Stimulated activated CD8-positive, alpha-beta memory T cell treated with anti-CD3 and anti-CD28 coated beads, Interleukin-4, amount 100 ng/mL, for 48 hours (primary cell): ENCODE results near the gene ATG101.

Experiments
- DNase-seq: peaks from one replicate; pipeline ENCODE4 v3.0.0-alpha.2; 2020

Gene ATG101

DNA sequence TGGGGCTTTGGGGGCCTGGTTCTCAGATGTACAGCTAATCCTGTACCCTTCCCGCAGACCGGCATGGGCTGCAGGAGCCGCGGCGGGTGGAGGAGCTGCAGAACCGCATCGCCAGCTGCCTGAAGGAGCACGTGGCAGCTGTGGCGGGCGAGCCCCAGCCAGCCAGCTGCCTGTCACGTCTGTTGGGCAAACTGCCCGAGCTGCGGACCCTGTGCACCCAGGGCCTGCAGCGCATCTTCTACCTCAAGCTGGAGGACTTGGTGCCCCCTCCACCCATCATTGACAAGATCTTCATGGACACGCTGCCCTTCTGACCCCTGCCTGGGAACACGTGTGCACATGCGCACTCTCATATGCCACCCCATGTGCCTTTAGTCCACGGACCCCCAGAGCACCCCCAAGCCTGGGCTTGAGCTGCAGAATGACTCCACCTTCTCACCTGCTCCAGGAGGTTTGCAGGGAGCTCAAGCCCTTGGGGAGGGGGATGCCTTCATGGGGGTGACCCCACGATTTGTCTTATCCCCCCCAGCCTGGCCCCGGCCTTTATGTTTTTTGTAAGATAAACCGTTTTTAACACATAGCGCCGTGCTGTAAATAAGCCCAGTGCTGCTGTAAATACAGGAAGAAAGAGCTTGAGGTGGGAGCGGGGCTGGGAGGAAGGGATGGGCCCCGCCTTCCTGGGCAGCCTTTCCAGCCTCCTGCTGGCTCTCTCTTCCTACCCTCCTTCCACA, 11.0 kb upstream of the ATG101 start:
- no peak for DNase-seq

DNA sequence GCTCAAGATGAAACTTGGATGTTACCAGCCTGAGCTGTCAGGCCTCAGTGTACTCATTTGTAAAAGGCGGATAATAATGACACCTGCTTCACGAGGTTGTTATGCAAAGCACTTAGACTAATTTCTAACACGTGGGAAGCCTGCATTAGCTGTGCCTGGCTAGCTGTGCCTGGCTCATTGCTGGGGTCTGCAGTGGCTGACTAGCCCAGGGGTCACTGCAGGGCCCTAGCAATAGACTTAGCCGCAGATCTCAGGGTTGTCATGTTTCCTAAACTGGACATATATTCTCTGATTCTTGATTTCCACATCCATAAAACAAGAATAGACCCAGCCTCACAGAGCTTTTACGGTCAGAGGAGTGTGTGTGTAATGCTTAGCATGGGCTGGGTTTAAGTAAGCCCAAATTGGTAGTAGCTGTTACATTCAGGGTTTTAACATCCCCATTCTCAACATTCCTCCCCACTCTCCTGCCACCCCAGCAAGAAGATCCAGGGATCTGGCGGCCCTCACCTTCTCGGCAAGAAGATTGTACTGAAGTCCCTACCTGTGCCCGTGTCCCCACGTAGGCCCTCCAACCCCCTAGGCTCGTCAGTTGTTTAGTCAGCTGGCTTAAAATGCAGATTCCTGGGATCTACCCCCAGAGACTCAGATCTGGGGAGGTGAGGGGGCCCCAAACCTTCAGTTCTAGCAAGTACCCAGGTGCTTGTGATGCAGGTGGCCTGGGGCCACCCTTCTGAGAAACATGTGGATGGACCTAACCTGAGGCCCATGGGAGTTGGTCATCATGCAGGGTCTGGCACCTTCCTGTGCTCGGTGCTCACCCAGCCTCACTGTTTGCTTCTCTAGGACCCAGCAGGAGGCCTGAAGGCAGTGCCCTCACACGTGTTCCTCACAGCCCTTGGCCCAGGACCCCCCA, 9.9 kb upstream of the ATG101 start:
- DNase-seq: no peak

DNA sequence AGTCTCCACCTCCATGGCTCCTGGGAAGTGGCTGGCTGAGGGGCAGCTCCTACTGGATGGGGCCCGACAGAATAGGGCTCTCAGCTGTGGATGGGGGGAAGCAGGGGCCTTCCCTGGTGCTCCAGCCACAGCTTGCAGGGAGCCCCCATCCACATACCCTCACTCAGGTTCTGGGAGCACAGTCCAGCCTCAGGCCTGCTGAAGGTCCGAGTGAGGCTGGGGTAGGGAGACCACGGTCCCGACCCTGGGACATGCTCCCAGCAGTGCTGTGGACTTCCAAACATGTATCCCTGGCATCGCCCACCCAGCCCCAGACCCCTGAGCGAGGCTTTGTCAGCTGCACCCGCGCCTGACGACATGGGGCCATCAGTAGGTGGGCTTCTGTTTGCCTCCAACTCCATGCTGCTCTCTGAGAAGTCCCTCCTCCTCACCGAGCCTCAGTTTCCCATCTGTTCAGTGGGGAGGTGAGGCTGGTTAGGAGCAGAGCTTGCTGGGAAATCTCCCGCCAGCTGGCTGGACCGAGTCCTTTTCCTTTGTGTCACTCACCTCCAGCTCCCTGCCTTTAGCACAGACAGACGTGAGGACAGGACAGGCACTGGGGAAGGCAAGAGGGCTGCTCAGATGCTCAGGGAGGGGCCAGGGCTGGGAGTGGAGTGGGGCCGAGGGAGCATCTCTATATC, 9.1 kb upstream of the ATG101 start:
- DNase-seq: no peak

DNA sequence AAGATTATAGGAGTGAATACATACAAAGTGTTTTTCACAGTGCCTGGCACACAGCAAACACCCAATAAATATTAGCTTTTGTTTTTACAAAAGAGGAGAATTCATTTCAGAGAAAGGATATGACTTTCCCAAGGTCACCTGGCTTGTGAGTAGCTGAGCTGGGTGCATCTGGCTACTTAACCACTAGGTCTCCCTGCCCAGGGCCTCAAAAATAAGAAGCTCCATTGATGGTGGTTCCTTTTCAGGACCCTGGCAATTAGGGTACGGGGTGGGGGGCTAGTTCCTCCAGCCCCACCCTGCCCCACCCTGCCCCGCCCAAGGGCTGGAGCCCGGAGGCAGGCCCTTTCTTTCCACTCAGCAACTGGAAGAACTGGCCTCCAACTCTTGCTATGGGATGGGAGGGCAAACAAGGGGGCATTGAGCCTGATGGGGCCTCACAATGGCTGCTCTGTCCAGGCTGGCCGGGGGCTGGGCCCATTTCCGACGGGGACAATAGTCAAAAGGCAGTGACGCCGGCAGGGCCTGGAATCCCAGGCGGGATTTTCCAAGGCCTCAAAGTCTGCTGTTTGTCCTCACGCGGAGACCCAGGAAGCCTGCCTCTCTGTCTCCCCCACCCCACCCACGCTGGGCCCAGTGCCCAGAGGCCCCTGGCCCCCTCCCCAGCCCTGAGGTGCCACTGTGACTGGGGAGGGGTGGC, 8.2 kb upstream of the ATG101 start:
- DNase-seq: no peak

DNA sequence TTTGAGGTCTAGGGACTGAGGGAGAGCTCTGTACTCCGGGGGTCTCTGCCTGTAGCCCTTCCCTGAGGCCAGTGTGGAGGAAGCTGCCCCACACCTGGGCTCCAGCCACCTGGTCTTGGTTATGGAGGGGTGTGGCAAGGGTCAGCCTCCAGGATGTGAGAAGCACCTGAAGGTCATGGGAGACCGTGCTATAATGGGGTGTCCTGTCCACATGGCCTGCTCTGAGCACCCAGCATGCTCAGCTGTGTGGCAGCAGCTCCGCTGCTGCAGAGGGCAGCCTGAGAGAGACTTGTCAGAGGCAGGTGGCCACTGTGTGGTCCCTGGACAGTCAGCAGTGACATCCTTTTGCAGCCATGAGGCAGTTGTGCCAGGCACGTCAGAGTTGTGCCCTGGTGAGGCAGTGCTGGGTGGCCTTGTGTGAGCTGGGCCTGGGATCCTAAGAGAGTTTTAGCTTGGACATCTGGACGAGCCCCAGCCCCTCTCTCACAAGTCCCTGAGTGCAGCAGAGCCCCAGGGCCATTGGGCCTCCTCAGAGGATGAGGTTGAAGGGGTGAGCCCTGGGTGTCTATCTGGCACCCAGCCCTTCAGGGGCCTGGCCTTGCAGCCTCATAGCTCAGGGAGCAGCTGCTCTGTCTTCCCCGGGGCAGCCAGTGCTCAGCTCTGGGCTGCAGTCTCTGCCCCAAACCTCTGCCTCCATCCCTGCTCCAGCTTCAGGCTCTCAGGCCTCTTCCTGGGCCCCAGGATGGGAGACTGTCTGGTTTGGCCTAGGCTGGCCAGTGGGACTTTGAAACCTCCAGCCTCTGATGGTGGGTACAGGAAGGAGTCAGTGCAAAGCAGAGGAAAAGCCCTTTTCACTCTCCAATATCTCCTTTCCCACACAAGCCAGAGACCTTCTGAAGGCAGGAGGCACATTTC, 7.4 kb upstream of the ATG101 start:
- no peak for DNase-seq

DNA sequence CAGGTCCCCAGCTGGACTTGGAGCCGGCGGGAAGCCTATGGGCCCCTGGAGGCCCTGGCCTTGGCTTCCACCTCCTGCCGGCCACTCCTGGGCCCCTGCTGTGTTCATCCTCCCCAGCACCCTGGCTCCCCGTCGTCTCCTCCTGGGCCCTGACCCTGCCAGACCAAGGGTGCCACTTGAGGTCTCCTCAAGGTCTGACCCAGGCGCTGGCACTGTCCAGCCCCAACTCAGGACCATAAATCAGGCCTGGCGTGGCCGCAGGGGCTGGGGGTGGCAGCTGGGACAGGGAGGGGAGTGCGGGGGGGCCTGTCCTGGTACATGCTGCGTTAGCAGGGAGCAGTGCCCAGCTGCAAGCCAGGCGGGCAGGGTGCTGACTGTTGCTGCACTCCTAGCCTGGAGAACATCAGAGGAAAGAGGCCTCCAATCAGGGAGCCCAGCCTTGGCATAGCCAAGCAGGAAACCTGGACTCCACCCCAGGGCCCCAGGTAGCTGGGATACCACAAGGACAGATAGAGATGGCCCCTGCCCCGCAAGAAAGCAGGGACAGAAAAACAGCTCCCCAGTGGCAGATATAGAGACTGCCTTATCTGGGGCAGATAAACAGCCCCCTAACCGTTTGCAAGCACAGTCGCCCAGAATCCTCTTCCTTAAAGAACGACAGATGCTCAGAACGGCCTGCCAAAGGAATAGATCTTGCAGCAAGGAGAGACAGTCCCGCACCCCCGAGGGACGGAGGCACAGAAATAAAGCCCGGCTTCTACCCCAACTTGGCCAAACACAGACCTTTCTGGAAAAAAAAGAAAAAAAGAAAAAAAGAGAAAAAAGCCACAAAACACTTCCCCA, 6.5 kb upstream of the ATG101 start:
- no peak for DNase-seq

DNA sequence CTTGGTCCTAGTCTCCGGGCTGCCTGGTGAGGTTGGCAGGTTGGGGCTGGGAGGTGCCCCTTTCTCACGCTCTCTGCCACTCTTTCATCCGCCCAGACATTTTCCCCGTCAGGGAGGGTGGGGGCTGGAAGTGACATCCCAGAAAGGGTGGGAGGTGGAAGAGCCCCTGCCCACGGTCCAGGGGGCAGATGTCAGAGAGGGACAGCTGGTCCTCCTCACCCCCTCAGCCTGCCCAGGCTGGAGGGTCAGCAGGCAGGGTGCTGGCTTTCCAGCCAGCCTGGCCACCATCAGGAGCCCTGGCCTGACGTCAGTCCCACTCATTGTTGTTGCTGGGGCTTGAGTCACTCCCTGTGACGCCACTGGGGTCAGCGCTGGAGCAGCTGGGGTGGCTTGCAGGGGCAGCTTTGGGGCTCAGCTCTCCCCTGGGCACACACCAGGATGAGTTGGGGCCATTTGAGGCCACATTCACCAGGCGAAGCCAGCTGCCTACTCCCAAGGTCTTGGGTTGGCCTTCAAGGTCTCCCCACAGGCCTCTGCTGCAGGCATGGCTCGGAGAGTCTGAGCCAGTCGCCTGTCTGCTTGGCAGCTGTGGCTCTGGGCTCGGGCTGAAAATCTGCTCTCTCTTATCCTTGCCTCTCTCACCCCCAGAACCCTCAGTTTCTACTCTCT, 5.7 kb upstream of the ATG101 start:
- no peak for DNase-seq

DNA sequence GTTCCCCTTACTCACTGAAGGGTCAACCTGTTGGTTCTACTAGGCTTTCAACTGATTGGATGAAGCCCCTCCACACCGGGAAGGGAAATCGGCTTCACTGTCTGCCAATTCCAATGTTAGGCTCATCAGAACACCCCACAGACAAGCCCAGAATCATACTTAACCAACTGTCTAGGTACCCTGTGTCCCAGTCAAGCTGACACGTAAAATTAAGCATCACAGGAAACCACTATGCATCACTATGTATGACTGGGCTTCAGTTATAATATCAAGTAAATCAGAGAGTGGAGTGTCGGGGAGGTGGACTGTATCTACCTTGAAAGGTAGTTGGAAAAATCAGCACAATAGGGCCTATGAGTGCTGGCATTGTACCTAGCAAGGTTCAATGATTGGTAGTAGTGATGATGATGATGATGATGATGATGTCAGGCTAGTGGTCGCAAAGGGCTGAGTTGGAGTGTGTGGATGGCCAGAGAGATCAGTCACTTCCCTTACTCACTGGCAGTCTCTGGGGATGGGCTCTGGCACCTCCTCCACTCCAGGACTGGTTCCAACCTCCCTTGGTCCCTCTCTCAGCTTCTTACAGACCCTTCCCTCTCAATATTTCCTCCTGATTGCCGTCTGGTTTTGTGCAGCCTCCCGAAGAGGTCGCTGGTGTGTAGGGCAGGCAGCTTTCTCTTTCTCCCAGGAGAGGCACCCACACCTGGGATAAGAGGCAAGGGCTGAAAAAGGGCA, 3.3 kb upstream of the ATG101 start:
- DNase-seq: no peak

DNA sequence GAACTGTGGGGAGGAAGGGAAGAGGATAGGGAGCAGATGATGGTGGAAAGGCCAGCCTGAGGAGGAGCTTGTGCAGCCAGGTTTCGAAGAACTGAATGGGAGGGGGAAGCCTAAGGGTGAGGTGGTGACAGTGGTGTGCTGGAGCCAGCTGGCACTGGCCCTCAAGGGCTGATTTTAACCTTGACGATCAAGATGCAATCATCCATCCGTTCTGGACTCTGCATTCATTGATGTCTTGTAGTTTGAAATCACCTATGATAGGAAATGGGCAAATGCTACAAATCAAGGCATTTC, 2.8 kb upstream of the ATG101 start:
- no peak for DNase-seq

DNA sequence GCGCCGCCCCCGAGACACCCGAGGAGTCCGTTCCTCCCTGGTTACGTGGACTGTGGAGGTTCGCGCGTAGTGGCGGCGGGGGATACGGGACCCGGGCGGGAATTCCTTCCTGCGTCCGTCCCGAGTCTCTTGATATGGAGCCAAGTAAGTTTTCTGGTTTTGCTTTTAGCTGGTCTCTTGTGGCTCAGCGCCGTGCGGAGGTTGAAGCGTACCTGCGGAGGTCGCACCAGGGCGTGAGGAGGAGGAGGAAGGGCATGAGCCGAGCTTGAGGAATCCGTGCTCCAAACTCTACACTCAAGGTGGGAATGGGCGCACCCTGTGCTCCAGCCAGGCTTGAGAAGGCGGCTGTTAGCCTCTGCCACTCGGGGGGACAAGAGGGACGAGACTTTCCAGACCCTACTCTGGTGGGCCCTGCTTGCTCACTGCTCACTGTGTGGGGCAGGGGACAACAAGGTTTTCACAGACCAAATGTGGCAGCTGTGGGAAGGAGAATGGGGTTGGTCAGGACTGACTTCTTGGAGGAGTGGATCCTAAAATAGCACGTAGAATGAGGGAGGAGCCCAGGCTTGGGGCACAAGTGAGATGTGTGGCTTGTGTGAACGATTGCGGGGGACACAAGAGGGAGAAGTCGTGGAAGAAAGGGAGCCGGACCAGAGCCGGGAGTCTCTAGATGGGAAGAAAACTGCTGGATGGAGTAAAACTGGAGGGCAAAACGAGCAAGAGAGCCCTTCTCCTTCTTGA, 577 bp downstream of the ATG101 start:
- DNase-seq: no peak

DNA sequence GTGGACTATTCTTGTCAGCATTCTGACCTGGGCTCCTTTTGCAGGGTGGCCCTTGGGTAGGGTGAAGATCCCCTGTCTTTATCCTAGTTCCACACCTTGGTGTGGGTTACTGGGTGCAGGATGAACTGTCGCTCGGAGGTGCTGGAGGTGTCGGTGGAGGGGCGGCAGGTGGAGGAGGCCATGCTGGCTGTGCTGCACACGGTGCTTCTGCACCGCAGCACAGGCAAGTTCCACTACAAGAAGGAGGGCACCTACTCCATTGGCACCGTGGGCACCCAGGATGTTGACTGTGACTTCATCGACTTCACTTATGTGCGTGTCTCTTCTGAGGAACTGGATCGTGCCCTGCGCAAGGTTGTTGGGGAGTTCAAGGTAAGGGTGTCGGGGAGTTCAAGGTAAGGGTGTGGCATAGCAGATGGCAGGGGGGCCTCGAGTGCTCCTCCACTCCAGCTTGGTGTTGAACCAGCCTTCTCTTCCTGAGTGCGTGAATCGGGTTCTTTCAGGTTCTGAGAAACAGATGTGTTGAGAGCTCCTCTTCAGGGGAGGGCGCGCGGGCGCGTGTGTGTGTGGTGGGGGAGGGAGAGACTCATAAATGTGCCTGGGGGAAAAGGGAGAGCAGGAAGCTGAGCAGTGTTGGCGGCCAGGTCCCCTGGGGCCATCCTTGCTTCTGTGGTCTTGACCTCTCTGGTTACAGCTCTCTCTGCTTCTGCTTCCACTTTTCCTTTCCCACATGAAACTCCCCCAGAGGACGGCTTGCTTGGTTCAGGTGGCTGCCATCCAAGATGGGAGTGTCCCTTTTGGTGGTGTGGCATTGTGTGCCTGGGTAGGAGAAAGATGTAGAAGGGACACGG, 4.0 kb downstream of the ATG101 start:
- DNase-seq: no peak

DNA sequence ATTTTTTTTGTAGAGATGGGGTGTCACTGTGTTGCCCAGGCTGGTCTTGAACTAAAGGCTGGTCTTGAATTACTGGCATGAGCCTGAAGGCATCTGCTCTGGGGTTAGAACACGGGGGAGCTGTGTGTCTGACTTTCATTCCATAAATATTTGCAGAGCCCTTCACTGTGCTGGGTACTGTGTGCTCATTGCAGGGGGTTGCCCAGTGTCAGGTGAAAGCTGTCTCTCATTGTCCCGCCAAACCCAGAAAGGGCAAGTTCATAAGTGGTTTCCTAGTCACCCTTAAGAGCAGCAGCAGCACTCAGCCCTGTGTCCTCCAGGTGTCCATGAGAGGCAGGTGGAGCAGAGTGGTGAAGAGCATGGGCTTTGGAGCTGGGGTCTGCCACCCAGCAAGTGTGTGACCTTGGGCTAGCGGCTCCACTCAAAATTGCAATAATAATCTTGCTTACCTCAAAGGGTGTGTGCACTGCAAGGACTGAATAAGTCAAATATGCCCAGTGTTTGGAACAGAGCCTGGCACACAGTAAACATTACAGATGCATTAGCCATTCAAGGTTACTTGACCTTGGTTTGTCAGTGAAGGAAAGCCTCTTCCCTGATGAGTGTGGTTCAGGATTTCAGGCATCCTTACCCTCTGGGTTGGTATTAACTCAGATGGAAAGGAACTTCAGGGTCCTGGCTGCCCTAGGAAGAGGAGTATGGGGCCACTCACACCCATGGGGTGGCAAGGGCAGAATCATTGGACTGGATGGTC, 5.4 kb downstream of the ATG101 start:
- no peak for DNase-seq

DNA sequence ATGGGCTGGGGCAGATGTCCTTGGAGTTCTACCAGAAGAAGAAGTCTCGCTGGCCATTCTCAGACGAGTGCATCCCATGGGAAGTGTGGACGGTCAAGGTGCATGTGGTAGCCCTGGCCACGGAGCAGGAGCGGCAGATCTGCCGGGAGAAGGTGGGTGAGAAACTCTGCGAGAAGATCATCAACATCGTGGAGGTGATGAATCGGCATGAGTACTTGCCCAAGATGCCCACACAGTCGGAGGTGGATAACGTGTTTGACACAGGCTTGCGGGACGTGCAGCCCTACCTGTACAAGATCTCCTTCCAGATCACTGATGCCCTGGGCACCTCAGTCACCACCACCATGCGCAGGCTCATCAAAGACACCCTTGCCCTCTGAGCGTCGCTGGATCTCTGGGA, 7.0 kb downstream of the ATG101 start:
- no peak for DNase-seq

DNA sequence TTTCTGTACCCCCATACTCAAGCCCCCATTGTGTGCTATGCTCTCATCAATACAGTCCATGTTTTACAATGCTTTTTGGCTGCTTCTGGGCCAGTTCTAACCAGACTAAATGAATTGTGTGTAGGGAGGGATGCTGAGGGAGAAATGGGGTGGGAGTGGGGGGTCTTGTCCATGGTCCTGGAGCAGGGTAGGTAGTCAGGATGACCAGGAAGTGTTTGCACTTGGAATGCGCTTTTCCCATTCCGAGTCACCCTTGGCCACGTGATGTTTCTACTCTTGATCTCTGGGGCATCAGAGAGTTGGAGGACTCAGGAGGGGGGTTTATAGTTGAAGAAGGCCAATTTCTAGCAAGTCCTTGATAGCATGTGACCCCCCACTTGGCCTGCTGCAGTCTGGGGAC, 8.5 kb downstream of the ATG101 start:
- no peak for DNase-seq

DNA sequence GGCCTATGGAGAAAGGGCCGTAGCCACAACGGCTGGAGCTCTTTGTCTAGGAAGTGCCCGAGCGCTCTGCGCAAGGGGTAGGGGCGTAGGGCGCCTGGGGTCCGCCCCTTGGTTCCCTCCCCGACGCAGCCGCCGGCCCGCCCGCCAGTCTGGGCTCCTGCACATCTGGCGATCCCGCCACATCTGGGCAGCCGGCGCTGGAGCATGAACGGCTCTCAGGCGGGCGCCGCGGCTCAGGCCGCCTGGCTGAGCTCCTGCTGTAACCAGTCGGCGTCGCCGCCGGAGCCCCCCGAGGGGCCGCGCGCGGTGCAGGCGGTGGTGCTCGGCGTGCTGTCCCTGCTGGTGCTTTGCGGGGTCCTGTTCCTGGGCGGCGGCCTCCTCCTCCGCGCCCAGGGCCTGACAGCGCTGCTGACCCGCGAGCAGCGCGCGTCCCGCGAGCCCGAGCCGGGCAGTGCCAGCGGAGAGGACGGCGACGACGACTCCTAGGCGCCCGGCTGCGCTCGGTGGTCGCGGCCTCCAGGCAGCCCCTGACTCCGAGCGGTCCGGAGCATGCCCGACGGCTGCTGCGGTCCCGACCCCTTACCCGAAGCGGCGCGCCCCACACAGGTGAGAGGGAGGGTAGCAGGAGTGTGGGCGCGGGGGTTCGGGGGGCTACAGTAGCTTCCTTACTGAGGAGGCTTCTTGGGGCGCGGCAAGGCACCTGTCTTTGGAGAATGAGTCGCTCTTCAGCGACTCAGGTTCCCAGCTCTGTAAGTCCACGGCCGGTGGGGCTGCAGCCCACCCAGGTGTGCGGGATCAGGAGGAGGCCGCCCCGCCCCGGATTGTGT, 10.0 kb downstream of the ATG101 start, which contains the start of gene SMIM41:
Gene SMIM41 (plus strand): TSS at position 129 of the 827 bp plus-strand sequence. CDS start 76 bp downstream, at position 205.
- no peak for DNase-seq
